C4-2B (cell line): ENCODE data around the gene ALKAL2.

Experiments
- ZFX ChIP-seq: fragments of 450-650 bp; IDR thresholded peaks from 2 replicates; pipeline ENCODE4 v1.6.1; 2017
- TF ChIP-seq, protein P1 (sequence below): fragments of 450-650 bp; conservative IDR thresholded peaks from 2 replicates; pipeline ENCODE4 v1.5.1; 2017; ENCODE audit warnings: mild to moderate bottlenecking

DNA sequence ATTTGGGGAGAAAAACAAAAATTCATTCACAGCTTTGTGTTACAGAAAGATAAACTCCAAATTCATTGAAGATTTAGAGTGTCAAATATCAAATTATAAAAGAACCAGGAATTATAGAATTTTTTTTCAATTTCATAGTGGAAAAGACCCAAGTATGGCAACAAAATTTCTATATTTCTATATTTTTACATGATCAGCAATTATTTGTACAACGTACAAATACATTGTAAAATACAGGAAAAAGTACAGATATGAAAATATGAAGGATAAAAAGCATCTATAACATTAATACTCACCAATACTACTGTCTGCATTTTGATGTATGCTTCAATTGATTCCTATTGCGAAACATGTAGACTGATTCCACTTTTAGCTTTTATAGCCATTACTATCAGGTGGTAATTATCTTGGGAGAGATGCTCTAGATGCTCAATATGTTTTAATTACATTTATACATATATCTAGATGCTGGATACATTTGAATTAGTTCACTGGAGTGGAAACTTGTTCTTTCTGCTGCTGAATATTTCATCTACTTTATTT is 28.0 kb downstream of the ALKAL2 start:
- TF ChIP-seq, protein P1, sequence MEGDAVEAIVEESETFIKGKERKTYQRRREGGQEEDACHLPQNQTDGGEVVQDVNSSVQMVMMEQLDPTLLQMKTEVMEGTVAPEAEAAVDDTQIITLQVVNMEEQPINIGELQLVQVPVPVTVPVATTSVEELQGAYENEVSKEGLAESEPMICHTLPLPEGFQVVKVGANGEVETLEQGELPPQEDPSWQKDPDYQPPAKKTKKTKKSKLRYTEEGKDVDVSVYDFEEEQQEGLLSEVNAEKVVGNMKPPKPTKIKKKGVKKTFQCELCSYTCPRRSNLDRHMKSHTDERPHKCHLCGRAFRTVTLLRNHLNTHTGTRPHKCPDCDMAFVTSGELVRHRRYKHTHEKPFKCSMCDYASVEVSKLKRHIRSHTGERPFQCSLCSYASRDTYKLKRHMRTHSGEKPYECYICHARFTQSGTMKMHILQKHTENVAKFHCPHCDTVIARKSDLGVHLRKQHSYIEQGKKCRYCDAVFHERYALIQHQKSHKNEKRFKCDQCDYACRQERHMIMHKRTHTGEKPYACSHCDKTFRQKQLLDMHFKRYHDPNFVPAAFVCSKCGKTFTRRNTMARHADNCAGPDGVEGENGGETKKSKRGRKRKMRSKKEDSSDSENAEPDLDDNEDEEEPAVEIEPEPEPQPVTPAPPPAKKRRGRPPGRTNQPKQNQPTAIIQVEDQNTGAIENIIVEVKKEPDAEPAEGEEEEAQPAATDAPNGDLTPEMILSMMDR = no peak
- TF ChIP-seq ZFX = no peak
